Gastrocnemius medialis (tissue), 4 donors: Measurements from ENCODE around the gene STARD8. TPM values are rescaled to one million over a fixed set of nuclear protein-coding genes. Genes with fewer than 3 reads are reported as not detected.

Experiments used
- ATAC-seq, 2 donors: fragments of 150-250 bp; one replicate each; pipeline ENCODE4 v1.9.1; 2016
- DNase-seq, 2 donors: peaks; one replicate each; pipeline ENCODE4 v3.0.0-alpha.2; 2019
- H3K27ac ChIP-seq, 4 donors: fragments of 200-600 bp; sonication (generic); 1 replicate in 1 of 4; 2 replicates in 3 of 4; pipeline ENCODE4 v1.5.1; 2016 to 2018; ENCODE audit warnings: mild to moderate bottlenecking in 2 of 4, moderate library complexity in 1 of 4
- H3K27me3 ChIP-seq, 3 donors: fragments of 200-600 bp; sonication (generic) in 2 of 3; 1 replicate in 1 of 3; 2 replicates in 2 of 3; pipeline versions ENCODE4 v1.5.1 to v1.6.0; 2016 to 2019; ENCODE audit warnings: mild to moderate bottlenecking in 1 of 3, moderate library complexity in 1 of 3
- H3K36me3 ChIP-seq, 2 donors: fragments of 200-600 bp; sonication (generic) in 1 of 2; one replicate each; pipeline ENCODE4 v1.5.1; 2017 to 2018
- H3K4me1 ChIP-seq, 2 donors: fragments of 200-600 bp; sonication (generic) in 1 of 2; one replicate each; pipeline ENCODE4 v1.5.1; 2016 to 2017; ENCODE audit warnings: mild to moderate bottlenecking in 2 of 2
- H3K4me3 ChIP-seq, 4 donors: fragments of 200-600 bp; sonication (generic) in 3 of 4; 1 replicate in 1 of 4; 2 replicates in 3 of 4; pipeline ENCODE4 v1.5.1; 2016 to 2019; ENCODE audit warnings: mild to moderate bottlenecking in 2 of 4
- H3K9me3 ChIP-seq, 3 donors: fragments of 200-600 bp; sonication (generic) in 2 of 3; 1 replicate in 1 of 3; 2 replicates in 2 of 3; pipeline ENCODE4 v1.5.1; 2016 to 2019
- CTCF ChIP-seq, 5 experiments: fragments of 450-650 bp in 3 of 5; fragments of 200-600 bp in 2 of 5; sonication (generic) in 2 of 5; IDR thresholded peaks in 4 of 5; conservative IDR thresholded peaks in 1 of 5; 1 replicate in 4 of 5; 2 replicates in 1 of 5; pipeline ENCODE4 v1.5.1; 2016 to 2019; ENCODE audit warnings: antibody characterized with exemption in 5 of 5, mild to moderate bottlenecking in 3 of 5, moderate library complexity in 3 of 5
- POLR2A ChIP-seq, 2 donors: fragments of 450-650 bp; IDR thresholded peaks; one replicate each; pipeline ENCODE4 v1.6.1; 2017; ENCODE audit warnings: antibody characterized with exemption in 2 of 2, mild to moderate bottlenecking in 2 of 2, moderate library complexity in 2 of 2
- in situ Hi-C, 4 donors: fragments of 200-750 bp; cut with MboI; loops; one replicate each; pipeline versions ENCODE4 v1.15.0 to v1.8.0; 2017; ENCODE audit warnings: low sequenced_read_pairs in 4 of 4
- intact Hi-C: fragments of 100-400 bp; cut with DNase I; formaldehyde crosslinking; loops from one replicate; pipeline ENCODE4 v1.15.1; 2023; ENCODE audit warnings: low total_unique reads
- total RNA-seq, 4 donors: library from RNA; depleted of rRNA; stranded (reverse); fragments of >200 nt; gene quantifications; one replicate each; pipeline versions ENCODE4 v1.1.0 to v1.2.3, GENCODE V29; 2016

Gene STARD8
- total RNA-seq, 4 donors from 2014 or later: 6.6 to 9.4 (median 9.1) TPM

- ATAC-seq (no peak), DNase-seq (no peak)
- intact Hi-C loops: no loop called here
- H3K27ac ChIP-seq: no peak overlapping the region
- no peak overlapping the region for H3K4me3 ChIP-seq
- no peak for TF ChIP-seq CTCF (IDR thresholded peaks at IDR 0.05 in 4 of 5, conservative IDR thresholded peaks at IDR 0.05 in 1 of 5)
- no peak for TF ChIP-seq POLR2A (IDR thresholded peaks at IDR 0.05)
- no peaks in the 10 kb centered on the region for H3K27me3 ChIP-seq
- no peaks in the 10 kb centered on the region for H3K4me1 ChIP-seq
- H3K36me3 ChIP-seq: no peaks in the 10 kb centered on the region
- in situ Hi-C loops: no loop called here
- H3K9me3 ChIP-seq: no peaks in the 10 kb centered on the region
Measured at GRCh38 chrX:68634649-68635227, 12.7 kb upstream of the STARD8 start.

GRCh38 chrX:68640661-68641060 lies 6.8 kb upstream of the STARD8 start:
- ATAC-seq: no peak

GRCh38 chrX:68644861-68645260 lies 2.6 kb upstream of the STARD8 start:
- intact Hi-C loops (no loop called here), in situ Hi-C loops (no loop called here)
- H3K4me3 ChIP-seq: no peak overlapping the region

More at GRCh38 chrX:68640661-68641060, 6.8 kb upstream of the STARD8 start:
- H3K4me3 ChIP-seq: no peak overlapping the region
- H3K9me3 ChIP-seq: no peaks in the 10 kb centered on the region
- H3K27ac ChIP-seq: no peak overlapping the region
- H3K27me3 ChIP-seq: no peaks in the 10 kb centered on the region
- TF ChIP-seq POLR2A (IDR thresholded peaks at IDR 0.05) (no peak), CTCF (IDR thresholded peaks at IDR 0.05 in 4 of 5, conservative IDR thresholded peaks at IDR 0.05 in 1 of 5) (no peak)
- no peak for DNase-seq
- no peaks in the 10 kb centered on the region for H3K4me1 ChIP-seq
- H3K36me3 ChIP-seq: no peaks in the 10 kb centered on the region
- intact Hi-C loops: no loop called here
- in situ Hi-C loops: no loop called here

GRCh38 chrX:68646421-68646820 lies 1.0 kb upstream of the STARD8 start:
- in situ Hi-C loops: no loop called here
- ATAC-seq (no peak), DNase-seq (no peak)
- Histone ChIP-seq H3K9me3 (no peaks in the 10 kb centered on the region), H3K4me3 (no peak overlapping the region), H3K36me3 (no peaks in the 10 kb centered on the region), H3K27ac (no peak overlapping the region), H3K4me1 (no peaks in the 10 kb centered on the region), H3K27me3 (no peaks in the 10 kb centered on the region)
- intact Hi-C loops: no loop called here
- no peak for TF ChIP-seq POLR2A (IDR thresholded peaks at IDR 0.05)
- TF ChIP-seq CTCF (IDR thresholded peaks at IDR 0.05 in 4 of 5, conservative IDR thresholded peaks at IDR 0.05 in 1 of 5): no peak

More at GRCh38 chrX:68644861-68645260, 2.6 kb upstream of the STARD8 start:
- Histone ChIP-seq H3K9me3 (no peaks in the 10 kb centered on the region), H3K27me3 (no peaks in the 10 kb centered on the region), H3K27ac (no peak overlapping the region), H3K36me3 (no peaks in the 10 kb centered on the region), H3K4me1 (no peaks in the 10 kb centered on the region)
- ATAC-seq (no peak), DNase-seq (no peak)
- TF ChIP-seq POLR2A (IDR thresholded peaks at IDR 0.05) (no peak), CTCF (IDR thresholded peaks at IDR 0.05 in 4 of 5, conservative IDR thresholded peaks at IDR 0.05 in 1 of 5) (no peak)

- DNase-seq (no peak), ATAC-seq (no peak)
- no peak overlapping the region for H3K4me3 ChIP-seq
- in situ Hi-C loops (no loop called here), intact Hi-C loops (no loop called here)
- TF ChIP-seq POLR2A (IDR thresholded peaks at IDR 0.05) (no peak), CTCF (IDR thresholded peaks at IDR 0.05 in 4 of 5, conservative IDR thresholded peaks at IDR 0.05 in 1 of 5) (no peak)
- no peaks in the 10 kb centered on the region for H3K36me3 ChIP-seq
- H3K4me1 ChIP-seq: no peaks in the 10 kb centered on the region
- no peak overlapping the region for H3K27ac ChIP-seq
- H3K27me3 ChIP-seq: no peaks in the 10 kb centered on the region
- H3K9me3 ChIP-seq: no peaks in the 10 kb centered on the region
Measured at GRCh38 chrX:68648960-68649359, 1.5 kb downstream of the STARD8 start.
